Femur (tissue), 1 donor: ENCODE measurements around the gene CHST8.
A peak's percentile ranks its signal among the peaks of the same experiment; 100 is the strongest.

ENCODE experiments used
- DNase-seq: peaks from one replicate; pipeline ENCODE4 v3.0.0-alpha.2; 2017

CHST8 gene

GRCh38 chr19:33749016-33749415 is 127.3 kb downstream of the CHST8 start:
- DNase-seq, result no peak

GRCh38 chr19:33749619-33750175 is 127.9 kb downstream of the CHST8 start:
- DNase-seq, result no peak

DNA sequence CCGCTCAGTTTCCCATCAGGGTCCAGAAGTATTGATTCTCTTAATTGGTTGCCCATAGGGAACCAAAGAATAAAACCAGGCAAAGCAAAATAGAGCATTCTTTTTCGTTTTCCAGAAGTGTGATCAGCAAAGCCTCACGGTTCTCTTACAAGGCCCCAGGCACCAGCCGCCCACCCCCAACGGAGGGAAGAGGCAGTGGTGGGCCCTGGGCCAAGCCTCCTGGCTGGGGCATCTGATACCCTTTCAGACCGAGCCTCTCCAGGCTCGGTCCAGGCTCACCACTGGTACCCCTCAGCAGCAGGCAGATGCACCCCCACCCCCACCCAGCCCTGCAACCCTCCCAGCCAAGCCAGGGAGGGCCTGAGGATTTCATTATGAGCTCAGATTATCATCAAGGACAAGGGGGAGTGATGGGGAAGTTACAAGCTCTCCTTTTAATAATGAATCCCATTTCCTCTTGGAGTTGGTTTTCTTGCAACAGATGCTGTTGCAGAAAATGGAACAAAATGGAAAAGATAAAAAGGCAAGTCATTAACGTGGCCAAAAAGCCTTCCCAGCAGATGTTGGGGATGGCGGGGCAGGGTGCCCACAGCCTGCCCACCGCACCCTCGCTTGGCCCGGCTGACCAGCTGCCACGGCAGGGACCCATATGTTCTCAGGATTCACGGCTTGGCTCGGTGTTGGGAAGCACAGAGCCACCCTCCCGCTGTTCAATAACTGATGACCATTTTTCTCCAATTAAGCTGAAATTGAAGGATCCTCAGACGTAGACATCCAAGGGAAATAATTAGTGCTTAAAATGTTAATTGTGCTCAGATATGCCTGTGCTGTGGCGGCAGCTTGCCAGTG is 129.1 kb downstream of the CHST8 start:
- no peak for DNase-seq

DNA sequence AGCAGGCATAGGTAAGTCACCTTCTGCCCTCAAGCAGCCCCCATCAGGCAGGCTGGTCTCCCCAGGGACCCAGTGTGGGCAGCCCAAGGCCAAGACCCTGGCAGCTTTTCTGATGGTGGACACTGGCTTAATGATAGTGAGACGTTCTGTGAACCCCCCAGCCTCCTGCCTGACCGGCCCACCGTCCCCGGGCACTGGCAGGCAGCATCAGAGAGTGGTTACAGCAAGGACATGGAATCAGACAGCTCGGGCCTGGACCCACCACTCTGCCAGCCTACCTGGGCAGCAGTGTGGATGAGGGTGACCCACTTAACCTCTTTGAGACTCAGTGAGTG is 129.7 kb downstream of the CHST8 start:
- DNase-seq, result no peak

DNA sequence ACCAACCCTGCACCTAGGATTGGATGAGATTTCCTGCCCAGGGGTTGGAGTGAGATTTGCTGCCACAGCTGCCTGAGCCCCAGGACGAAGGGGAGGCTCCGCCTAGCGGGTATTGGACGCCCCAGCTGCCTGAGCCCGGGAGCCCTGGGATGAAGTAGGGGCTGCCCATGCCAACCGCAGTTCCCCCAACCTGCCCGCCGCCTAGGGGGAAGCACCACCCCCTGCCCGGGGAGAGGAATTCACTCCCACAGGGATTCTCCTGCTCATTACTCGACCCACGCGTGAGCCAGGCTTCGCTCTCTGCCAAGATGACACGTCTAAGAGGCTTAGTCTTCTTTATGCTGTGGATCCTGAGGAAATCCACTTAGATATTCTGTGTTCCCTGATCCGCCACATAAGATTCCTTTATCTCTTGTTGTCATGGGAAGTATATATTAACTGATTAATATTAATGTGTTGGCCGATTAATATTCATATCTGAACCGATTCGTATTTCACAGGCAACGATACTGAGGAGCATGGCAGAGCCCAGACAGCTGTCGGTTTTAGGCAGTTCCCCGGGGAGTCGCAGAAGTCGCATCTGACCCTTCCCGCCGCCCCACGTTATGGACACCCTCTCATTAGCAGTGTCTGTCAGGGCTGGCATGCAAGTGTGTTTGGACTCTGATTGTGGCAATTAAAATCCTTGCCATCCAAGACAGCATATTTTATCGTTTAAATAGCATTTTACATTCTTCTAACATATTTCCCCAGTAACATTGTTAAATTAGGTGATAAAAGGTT is 130.5 kb downstream of the CHST8 start:
- DNase-seq, result no peak

DNA sequence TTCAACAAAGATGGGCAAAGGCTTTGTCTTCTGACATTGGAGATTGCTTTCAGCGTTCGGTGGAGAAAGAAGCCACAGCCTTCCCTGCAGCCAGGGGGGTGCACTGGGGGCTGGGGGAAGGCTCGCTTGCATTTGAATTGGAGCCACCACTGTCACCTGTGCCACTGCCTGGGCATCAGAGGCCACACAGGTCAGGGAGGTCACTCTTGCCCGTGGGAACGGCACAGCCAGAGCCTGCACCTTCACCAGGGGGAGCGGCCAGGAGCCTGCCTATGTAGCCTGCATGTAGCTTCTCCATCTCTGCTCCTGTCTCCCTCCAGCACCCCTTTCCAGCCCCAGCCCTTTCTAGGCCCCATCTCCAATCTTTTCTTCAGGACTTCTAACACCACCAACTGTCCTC is 131.2 kb downstream of the CHST8 start:
- DNase-seq, result no peak

GRCh38 chr19:33754361-33754760 is 132.6 kb downstream of the CHST8 start:
- no peak for DNase-seq

DNA sequence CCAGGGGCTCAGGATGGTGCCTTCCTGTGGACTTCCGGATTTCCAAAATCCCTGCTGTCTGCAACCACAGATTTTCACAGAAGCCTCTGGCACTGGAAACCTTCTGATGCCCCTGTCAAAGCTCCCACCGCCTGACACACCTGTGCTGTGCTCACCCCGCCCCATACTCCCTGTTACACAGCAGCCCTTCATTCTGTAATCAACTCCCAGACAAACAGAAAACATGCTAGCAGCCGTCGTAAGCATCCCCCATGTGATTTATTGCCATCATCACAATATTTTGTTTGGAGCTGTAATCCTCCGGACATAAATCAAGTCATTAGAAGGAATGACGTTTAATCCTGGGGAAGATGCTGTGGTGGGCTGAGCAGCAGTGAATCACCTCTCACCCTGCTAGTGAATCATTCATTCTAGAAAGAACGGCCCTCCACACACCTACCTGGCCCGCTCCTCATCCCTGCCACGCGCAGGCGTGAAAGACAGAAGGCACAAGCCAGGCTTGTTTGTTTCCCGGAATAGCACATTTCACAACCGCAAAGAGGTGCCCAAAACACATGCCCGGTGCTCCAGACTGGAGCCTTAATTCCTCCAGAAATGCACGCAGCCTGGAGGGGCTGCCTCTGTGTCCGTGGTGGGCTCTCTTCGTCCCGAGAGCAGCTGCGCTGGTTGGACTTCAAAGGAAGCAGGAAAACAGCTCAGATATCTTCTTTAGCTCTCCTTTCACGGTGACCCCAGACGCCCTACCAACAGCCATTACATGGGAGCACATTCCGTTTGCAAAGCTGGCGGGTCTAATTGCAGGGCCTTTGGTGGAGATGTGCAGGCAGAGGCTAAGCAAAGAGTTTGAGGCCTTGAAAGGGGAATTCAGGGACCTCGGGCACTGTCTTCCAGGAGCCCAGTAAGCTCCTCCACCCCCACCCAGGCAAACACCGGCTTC is 133.6 kb downstream of the CHST8 start:
- no peak for DNase-seq

DNA sequence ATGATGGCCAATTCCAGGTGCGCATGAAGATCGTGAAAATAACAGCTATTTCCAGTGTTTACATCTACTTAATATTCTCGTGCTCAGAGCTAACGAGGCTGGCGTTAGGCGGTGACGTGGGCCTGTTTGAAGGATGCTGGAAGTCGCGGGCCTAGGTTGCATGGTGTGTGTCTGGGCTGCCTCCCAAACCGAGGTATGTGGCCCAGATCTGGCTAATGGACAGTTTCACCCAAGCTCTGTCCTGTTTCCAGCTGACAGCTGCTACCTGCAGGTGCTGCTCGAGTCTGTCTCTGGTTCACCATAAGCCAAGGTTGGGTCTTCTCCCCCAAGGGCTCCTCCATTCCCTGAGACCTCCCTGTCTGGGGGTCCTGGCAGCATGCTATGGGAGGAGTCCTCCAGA is 134.4 kb downstream of the CHST8 start:
- DNase-seq, result no peak

DNA sequence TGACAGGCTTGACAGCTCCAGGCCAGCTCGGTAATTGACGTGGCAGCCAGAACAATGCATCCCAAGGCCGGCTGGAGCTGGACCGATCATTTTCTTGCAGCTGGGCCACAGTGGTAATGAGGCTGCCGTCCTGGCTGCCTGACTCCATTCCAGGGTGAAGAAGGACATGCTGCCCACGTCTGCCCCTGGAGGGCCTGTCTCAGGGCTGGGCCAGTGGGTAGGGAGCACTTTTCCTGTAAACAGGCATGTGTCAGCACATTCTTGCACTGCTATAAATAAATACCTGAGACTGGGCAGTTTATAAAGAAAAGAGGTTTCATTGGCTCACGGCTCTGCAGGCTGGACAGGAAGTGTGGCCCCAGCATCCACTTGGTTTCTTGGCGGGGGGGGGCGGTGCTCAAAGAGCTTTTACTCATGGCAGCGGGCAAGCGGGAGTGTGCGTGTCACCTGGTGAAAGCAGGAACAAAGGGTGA is 136.8 kb downstream of the CHST8 start:
- DNase-seq, result no peak

- no peak for DNase-seq
Measured at GRCh38 chr19:33759356-33759755, 137.6 kb downstream of the CHST8 start.

- no peak for DNase-seq
Measured at GRCh38 chr19:33763633-33764371, 142.0 kb downstream of the CHST8 start.

DNA sequence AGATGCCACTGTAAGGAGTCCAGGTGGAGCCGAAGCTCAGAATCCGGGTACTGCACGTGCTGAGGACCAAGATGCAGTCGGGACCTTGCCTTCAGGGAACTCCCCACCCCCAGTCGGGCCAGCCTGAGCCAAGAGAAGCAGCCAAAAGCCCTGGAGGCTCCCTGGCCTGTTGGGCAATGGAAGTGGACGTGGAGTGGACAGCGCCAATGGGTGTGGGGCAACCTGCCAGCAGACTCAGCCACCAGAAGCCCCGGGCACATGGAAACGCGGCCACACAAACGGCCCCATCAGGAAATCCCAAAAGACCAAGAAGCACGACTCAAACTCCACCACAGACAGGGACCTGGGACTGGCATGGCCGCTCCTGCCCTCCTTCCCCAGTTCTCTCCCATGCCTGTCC is 144.9 kb downstream of the CHST8 start:
- DNase-seq, result no peak

DNA sequence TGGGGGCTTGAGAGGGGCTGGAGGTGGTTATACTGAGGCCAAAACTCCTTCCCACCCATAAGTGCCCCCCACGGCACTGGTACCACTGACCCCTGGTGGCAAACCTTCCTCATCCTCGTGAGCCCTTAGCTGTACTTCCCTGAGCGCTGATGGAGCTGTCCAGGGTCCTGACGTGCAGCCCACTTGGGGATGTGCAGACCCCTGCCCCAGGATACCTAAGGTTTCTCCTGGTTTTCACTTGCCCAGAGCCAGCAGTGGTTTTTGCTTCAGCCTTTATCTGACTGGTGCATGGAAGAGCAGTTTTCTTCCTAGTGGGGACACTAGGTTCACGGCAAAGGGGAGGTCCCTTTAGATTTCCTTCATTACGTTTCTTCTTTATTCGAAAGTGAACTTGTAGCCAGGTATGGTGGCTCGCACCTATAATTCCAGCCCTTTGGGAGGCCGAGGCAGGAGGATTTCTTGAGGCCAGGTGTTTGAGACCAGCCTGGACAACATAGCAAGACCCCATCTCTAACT is 146.2 kb downstream of the CHST8 start:
- DNase-seq, result peak; percentile 55

DNA sequence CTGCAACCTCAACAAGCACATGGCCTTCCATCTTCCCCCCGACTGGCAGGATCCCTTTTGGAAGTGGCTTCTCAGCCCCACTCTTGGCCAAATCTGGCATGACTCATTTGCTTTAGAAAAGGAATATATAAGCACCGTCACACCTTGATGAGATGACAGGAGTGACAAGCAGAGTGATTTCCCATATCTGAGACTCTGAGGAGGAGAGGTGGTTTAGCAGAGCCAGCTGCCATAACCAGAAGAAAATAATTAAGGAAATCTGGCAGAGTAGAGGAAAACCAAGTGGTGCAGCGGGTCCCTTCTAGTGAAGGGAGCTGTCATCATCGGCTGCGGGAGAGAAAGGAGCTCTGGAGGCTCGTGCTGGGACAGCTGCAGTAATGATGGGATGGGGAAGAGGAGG is 147.5 kb downstream of the CHST8 start:
- DNase-seq, result no peak

DNA sequence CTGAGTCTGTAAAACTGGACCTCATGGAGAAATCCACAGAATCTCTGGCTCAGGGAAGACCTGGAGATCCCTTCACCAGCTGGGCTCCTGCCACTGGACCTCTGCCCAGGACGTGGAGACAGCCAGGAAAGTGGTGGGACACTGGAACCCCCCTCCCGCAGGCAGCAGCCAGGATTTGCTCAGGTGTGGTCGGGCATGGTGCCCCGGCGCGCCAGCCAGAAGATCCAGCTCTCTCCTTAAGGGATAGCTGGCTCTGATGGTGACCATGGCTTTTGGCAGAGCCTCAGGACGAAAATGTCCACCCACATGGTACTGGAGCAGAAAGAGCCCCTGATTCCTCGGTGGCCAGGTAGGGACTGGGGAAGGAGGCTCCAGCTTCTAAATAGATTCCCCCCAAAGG is 148.4 kb downstream of the CHST8 start:
- no peak for DNase-seq

GRCh38 chr19:33771384-33772101 is 149.8 kb downstream of the CHST8 start:
- peak; percentile 76 for DNase-seq

DNA sequence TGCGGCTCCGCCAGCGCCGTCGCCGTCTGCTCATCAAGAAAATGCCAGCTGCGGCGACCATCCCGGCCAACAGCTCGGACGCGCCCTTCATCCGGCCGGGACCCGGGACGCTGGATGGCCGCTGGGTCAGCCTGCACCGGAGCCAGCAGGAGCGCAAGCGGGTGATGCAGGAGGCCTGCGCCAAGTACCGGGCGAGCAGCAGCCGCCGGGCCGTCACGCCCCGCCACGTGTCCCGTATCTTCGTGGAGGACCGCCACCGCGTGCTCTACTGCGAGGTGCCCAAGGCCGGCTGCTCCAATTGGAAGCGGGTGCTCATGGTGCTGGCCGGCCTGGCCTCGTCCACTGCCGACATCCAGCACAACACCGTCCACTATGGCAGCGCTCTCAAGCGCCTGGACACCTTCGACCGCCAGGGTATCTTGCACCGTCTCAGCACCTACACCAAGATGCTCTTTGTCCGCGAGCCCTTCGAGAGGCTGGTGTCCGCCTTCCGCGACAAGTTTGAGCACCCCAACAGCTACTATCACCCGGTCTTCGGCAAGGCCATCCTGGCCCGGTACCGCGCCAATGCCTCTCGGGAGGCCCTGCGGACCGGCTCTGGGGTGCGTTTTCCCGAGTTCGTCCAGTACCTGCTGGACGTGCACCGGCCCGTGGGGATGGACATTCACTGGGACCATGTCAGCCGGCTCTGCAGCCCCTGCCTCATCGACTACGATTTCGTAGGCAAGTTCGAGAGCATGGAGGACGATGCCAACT is 150.5 kb downstream of the CHST8 start:
- DNase-seq, result no peak

GRCh38 chr19:33772858-33773180 is 151.1 kb downstream of the CHST8 start:
- DNase-seq, result no peak
